Heart left ventricle (tissue), 13 donors: ENCODE measurements around the gene SOX11.

Source experiments
- CTCF ChIP-seq, 12 donors: fragments of 200-600 bp; sonication (generic) in 4 of 12; IDR thresholded peaks; one replicate each; pipeline versions ENCODE4 v1.5.0 to v1.8.0; 2018 to 2022; ENCODE audit warnings: antibody characterized with exemption in 12 of 12, mild to moderate bottlenecking in 5 of 12
- POLR2A ChIP-seq, 2 donors: fragments of 450-650 bp; IDR thresholded peaks; one replicate each; pipeline ENCODE4 v1.6.1; 2017; ENCODE audit warnings: antibody characterized with exemption in 2 of 2, mild to moderate bottlenecking in 2 of 2, moderate library complexity in 2 of 2
- donor health status: ischemic (EF 13 %, LVEDD 7.1; RV severe dilation, severe dysfunction).
- donor health status: DM: no; HTN: yes; CAD: no.
- donor health status: DM: no; HTN: no; CAD: no.
- donor health status: ischemic (EF 25% LVEDD 6.9; RV normal size, moderate dysfunction).
- donor health status: ischemic (EF 25% LVEDD 5.7; RV mildly dilated, moderate dysfunction).
- donor health status: ischemic (EF 35%, LVEDD 5.7; RV mildly dilated, moderate dysfunction).
- donor health status: nonischemic (EF 11% LVEDD 7.7; RV severe dilation, severe dysfunction).
- donor health status: DM: yes; HTN: yes; CAD: no.
- donor health status: PGD.
- donor health status: ischemic (EF 29% LVEDD 5.4; RV normal size, mild dysfunction).
- donor health status: nonischemic (EF 23%, LVEDD 6.1; RV moderate dilation, normal function).

- TF ChIP-seq CTCF (IDR thresholded peaks at IDR 0.05) (no peak), POLR2A (IDR thresholded peaks at IDR 0.05) (no peak)
Measured at GRCh38 chr2:5740053-5740452, 47.9 kb downstream of the SOX11 start.
